Cardiac muscle cell (in vitro differentiated cells and primary cell): ENCODE data around the gene PDK2. TPM values are rescaled to one million over a fixed set of nuclear protein-coding genes. Genes with fewer than 3 reads are reported as not detected.

ENCODE experiments used
- DNase-seq, 2 donors: peaks; one replicate each; pipeline versions ENCODE4 v3.0.0 to v3.0.0-alpha.2; 2010 to 2017; ENCODE audit warnings: low read depth in 1 of 2, low spot score in 1 of 2
- H3K27ac ChIP-seq: fragments of 200-600 bp; sonication (generic); 2 replicates; pipeline ENCODE4 v1.5.1; 2016
- H3K27me3 ChIP-seq: fragments of 200-600 bp; sonication (generic); 2 replicates; pipeline ENCODE4 v1.6.0; 2016; ENCODE audit warnings: control low read depth
- H3K36me3 ChIP-seq: fragments of 200-600 bp; sonication (generic); 2 replicates; pipeline ENCODE4 v1.5.1; 2016; ENCODE audit warnings: control low read depth
- H3K4me1 ChIP-seq: fragments of 200-600 bp; sonication (generic); 2 replicates; pipeline ENCODE4 v1.8.1; 2017; ENCODE audit warnings: low read depth, mild to moderate bottlenecking, mixed run types
- H3K4me3 ChIP-seq: fragments of 200-600 bp; sonication (generic); 2 replicates; pipeline ENCODE4 v1.5.1; 2016; ENCODE audit warnings: mild to moderate bottlenecking
- H3K9me3 ChIP-seq: fragments of 200-600 bp; sonication (generic); 2 replicates; pipeline ENCODE4 v1.5.1; 2017; ENCODE audit warnings: low read depth, mild to moderate bottlenecking, control low read depth
- CTCF ChIP-seq: IDR thresholded peaks from 2 replicates; pipeline ENCODE4 v1.5.1; 2012; ENCODE audit warnings: low read depth, mild to moderate bottlenecking, low read length
- polyA plus RNA-seq: library from polyadenylated mRNA; unstranded; fragments of >200 nt; fragmentation: Nextera tagmentation; extraction: Ambion mirVana; gene quantifications from 2 replicates; pipeline ENCODE4 v1.2.1, GENCODE V29; 2016
- total RNA-seq: library from RNA; depleted of rRNA; stranded (reverse); fragments of >200 nt; gene quantifications from 2 replicates; pipeline ENCODE4 v1.2.3, GENCODE V29; 2016

The PDK2 gene
- total and polyA plus RNA-seq, 2 experiments from 2014 or later, result 88.5 to 146 TPM

- H3K27me3 ChIP-seq, result no peaks in the 10 kb centered on the region
- peaks cover 54% of the 10 kb centered on the region for H3K36me3 ChIP-seq
- H3K4me1 ChIP-seq, result no peaks in the 10 kb centered on the region
- no peak overlapping the region for H3K4me3 ChIP-seq
- TF ChIP-seq CTCF, result no peak
- no peak overlapping the region for H3K27ac ChIP-seq
- H3K9me3 ChIP-seq, result no peaks in the 10 kb centered on the region
- DNase-seq, result no peak
These were observed 46.6 kb downstream of the PDK2 start for GRCh38 chr17:50141745-50142110.

GRCh38 chr17:50143461-50144176, 48.5 kb downstream of the PDK2 start:
- H3K4me1 ChIP-seq, result peaks cover 10% of the 10 kb centered on the region
- TF ChIP-seq CTCF, result no peak
- no peaks in the 10 kb centered on the region for H3K27me3 ChIP-seq
- no peak overlapping the region for H3K4me3 ChIP-seq
- H3K36me3 ChIP-seq, result peaks cover 39% of the 10 kb centered on the region
- H3K9me3 ChIP-seq, result no peaks in the 10 kb centered on the region
- DNase-seq, result no peak
- no peak overlapping the region for H3K27ac ChIP-seq

GRCh38 chr17:50144355-50144754, 49.2 kb downstream of the PDK2 start:
- peaks cover 10% of the 10 kb centered on the region for H3K4me1 ChIP-seq
- TF ChIP-seq CTCF, result no peak

GRCh38 chr17:50144845-50145531, 49.8 kb downstream of the PDK2 start:
- no peak for DNase-seq
- Histone ChIP-seq H3K4me3 (no peak overlapping the region), H3K9me3 (no peaks in the 10 kb centered on the region), H3K36me3 (peaks cover 25% of the 10 kb centered on the region), H3K27ac (no peak overlapping the region), H3K4me1 (peaks cover 10% of the 10 kb centered on the region), H3K27me3 (no peaks in the 10 kb centered on the region)
- no peak for TF ChIP-seq CTCF

More at GRCh38 chr17:50144355-50144754, 49.2 kb downstream of the PDK2 start:
- no peaks in the 10 kb centered on the region for H3K9me3 ChIP-seq
- H3K36me3 ChIP-seq, result peaks cover 32% of the 10 kb centered on the region
- no peak for DNase-seq
- H3K27ac ChIP-seq, result no peak overlapping the region
- no peaks in the 10 kb centered on the region for H3K27me3 ChIP-seq
- H3K4me3 ChIP-seq, result no peak overlapping the region

- Histone ChIP-seq H3K4me1 (peaks cover 10% of the 10 kb centered on the region), H3K4me3 (no peak overlapping the region), H3K9me3 (no peaks in the 10 kb centered on the region), H3K27me3 (no peaks in the 10 kb centered on the region), H3K36me3 (peaks cover 20% of the 10 kb centered on the region), H3K27ac (no peak overlapping the region)
- TF ChIP-seq CTCF, result no peak
- no peak for DNase-seq
These were observed 50.5 kb downstream of the PDK2 start for GRCh38 chr17:50145532-50146229.
